ENCODE measurements around the gene LTN1. TPM values are rescaled to one million over a fixed set of nuclear protein-coding genes. Genes with fewer than 3 reads are reported as not detected.
"Not testable (repeated sequence)": the region's sequence is repeated elsewhere in the genome, so short reads cannot be mapped to it uniquely, and the experiment has no call there.

Gene LTN1
- total and polyA plus RNA-seq, 4 donors = 4.5 to 46.9 (median 12.0) TPM

DNA sequence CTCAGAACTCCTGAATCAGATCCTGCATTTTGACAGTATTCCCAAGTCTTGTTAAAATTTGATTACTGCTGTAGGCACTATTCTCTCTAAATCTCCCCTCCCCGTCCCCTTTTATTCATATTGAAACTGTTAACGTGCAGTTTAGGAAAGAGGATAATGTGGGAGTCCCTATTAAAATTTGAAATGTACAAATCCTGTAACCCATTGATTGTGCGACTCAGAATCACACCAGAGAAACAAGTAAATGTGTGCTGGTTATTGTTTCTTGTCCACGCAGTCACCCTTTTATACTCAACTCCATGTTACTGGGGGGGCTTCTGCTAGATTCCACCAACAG lies 584 bp upstream of the LTN1 start:
- Histone ChIP-seq H3K4me1 (ENCODE audit: control insufficient read depth in 5 of 5, insufficient read depth in 5 of 5, low read length in 5 of 5) (peaks cover 0 to 17% (median 4%) of the 10 kb centered on the region in 5 donors), H3K27ac (ENCODE audit: low read depth in 1 of 2, low read length in 1 of 2) (peak overlapping the region; percentile 79 to 92), H3K4me3 (no peak overlapping the region), H3K9me3 (ENCODE audit: control insufficient read depth in 4 of 4, insufficient read depth in 3 of 4, low read length in 3 of 4) (no peaks in the 10 kb centered on the region), H3K36me3 (ENCODE audit: control insufficient read depth in 4 of 4, insufficient read depth in 4 of 4, low read length in 4 of 4) (peaks cover 0 to 4% (median 0%) of the 10 kb centered on the region in 4 donors), H3K27me3 (ENCODE audit: control insufficient read depth in 3 of 3, insufficient read depth in 3 of 3, low read length in 2 of 3) (no peaks in the 10 kb centered on the region), H3K9ac (ENCODE audit: insufficient read depth in 1 of 2, low read length in 2 of 2) (peak overlapping the region; percentile 78 to 98)
- TF ChIP-seq CTCF (IDR thresholded peaks at IDR 0.05; ENCODE audit: control extremely low read depth, extremely low read depth) = no peak
- 49 to 53% methylated on average over 4 of the region's 4 CpGs for WGBS, 2 donors
- no peak for DNase-seq
- ATAC-seq (ENCODE audit: insufficient read depth, low FRiP score) = no peak

- peak overlapping the region; percentile 94 for H3K4me3 ChIP-seq
- DNase-seq (peak in 2 of 3 donors; percentile 6 to 13), ATAC-seq (ENCODE audit: insufficient read depth, low FRiP score) (no peak)
- H3K9me3 ChIP-seq (ENCODE audit: control insufficient read depth in 4 of 4, insufficient read depth in 3 of 4, low read length in 3 of 4) = no peaks in the 10 kb centered on the region
- no peaks in the 10 kb centered on the region for H3K27me3 ChIP-seq (ENCODE audit: control insufficient read depth in 3 of 3, insufficient read depth in 3 of 3, low read length in 2 of 3)
- H3K36me3 ChIP-seq (ENCODE audit: control insufficient read depth in 4 of 4, insufficient read depth in 4 of 4, low read length in 4 of 4) = peaks cover 0 to 4% (median 0%) of the 10 kb centered on the region in 4 donors
- 5% methylated on average over 14 of the region's 14 CpGs for WGBS, 2 donors
- peak overlapping the region; percentile 94 to 95 for H3K9ac ChIP-seq (ENCODE audit: insufficient read depth in 1 of 2, low read length in 2 of 2)
- no peak for TF ChIP-seq CTCF (IDR thresholded peaks at IDR 0.05; ENCODE audit: control extremely low read depth, extremely low read depth)
- H3K4me1 ChIP-seq (ENCODE audit: control insufficient read depth in 5 of 5, insufficient read depth in 5 of 5, low read length in 5 of 5) = peaks cover 0 to 17% (median 6%) of the 10 kb centered on the region in 5 donors
- peak overlapping the region; percentile 94 for H3K27ac ChIP-seq (ENCODE audit: low read depth in 1 of 2, low read length in 1 of 2)
These were observed 684 bp downstream of the LTN1 start for GRCh38 chr21:28991861-28992525.

DNA sequence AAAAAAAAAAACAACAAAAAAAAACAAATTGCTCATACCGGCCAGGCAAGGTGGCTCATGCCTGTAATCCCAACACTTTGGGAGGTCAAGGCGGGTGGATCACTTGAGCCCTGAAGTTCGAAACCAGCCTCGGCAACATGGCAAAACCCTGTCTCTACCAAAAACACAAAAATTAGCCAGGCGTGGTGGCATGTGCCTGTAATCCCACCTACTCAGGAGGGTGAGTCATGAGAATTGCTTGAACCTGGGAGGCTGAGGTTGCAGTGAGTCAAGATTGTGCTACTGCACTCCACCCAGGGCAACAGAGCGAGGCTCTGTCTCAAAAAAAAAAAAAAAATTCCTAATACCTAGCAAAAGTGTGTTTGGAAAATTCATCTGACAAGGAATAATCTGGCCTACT lies 4.5 kb downstream of the LTN1 start:
- Histone ChIP-seq H3K36me3 (ENCODE audit: control insufficient read depth in 4 of 4, insufficient read depth in 4 of 4, low read length in 4 of 4) (peaks cover 3 to 13% (median 7%) of the 10 kb centered on the region in 4 donors), H3K4me1 (ENCODE audit: control insufficient read depth in 5 of 5, insufficient read depth in 5 of 5, low read length in 5 of 5) (peaks cover 0 to 13% (median 5%) of the 10 kb centered on the region in 5 donors)
- ATAC-seq (ENCODE audit: insufficient read depth, low FRiP score); H3K9me3 ChIP-seq (ENCODE audit: control insufficient read depth in 4 of 4, insufficient read depth in 3 of 4, low read length in 3 of 4); DNase-seq; H3K9ac ChIP-seq (ENCODE audit: insufficient read depth in 1 of 2, low read length in 2 of 2); H3K4me3 ChIP-seq; H3K27me3 ChIP-seq (ENCODE audit: control insufficient read depth in 3 of 3, insufficient read depth in 3 of 3, low read length in 2 of 3); H3K27ac ChIP-seq (ENCODE audit: low read depth in 1 of 2, low read length in 1 of 2): not testable (repeated sequence)
- 94 to 96% methylated on average over 6 of the region's 6 CpGs for WGBS, 2 donors

DNA sequence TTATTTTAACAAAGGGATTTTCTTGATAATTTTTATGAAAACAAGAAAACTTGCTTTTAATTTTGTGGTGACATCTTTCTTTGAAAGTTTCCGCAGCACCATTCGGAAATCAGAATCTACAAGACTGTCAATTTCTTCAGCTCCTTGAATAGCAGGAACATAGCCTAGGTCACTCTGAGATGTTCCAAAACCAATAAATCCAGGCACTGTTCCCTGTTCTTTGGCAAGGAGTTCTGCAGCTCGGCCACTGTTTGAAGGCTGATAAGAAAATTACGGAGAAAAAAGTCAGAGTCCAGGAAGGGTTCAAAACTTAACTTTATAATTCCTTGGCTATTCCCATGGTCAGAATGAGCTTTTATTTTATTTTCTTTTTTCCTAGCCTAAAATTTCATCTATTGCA lies 6.0 kb downstream of the LTN1 start:
- no peak for TF ChIP-seq CTCF (IDR thresholded peaks at IDR 0.05; ENCODE audit: control extremely low read depth, extremely low read depth)
- H3K9ac ChIP-seq (ENCODE audit: insufficient read depth in 1 of 2, low read length in 2 of 2) = no peak overlapping the region
- peaks cover 3 to 19% (median 16%) of the 10 kb centered on the region in 4 donors for H3K36me3 ChIP-seq (ENCODE audit: control insufficient read depth in 4 of 4, insufficient read depth in 4 of 4, low read length in 4 of 4)
- no peak overlapping the region for H3K4me3 ChIP-seq
- ATAC-seq (ENCODE audit: insufficient read depth, low FRiP score) (no peak), DNase-seq (no peak)
- H3K27ac ChIP-seq (ENCODE audit: low read depth in 1 of 2, low read length in 1 of 2) = no peak overlapping the region
- H3K4me1 ChIP-seq (ENCODE audit: control insufficient read depth in 5 of 5, insufficient read depth in 5 of 5, low read length in 5 of 5) = peaks cover 0 to 6% (median 3%) of the 10 kb centered on the region in 5 donors
- WGBS, 2 donors = 94 to 97% methylated on average over 4 of the region's 4 CpGs
- H3K27me3 ChIP-seq (ENCODE audit: control insufficient read depth in 3 of 3, insufficient read depth in 3 of 3, low read length in 2 of 3) = no peaks in the 10 kb centered on the region
- H3K9me3 ChIP-seq (ENCODE audit: control insufficient read depth in 4 of 4, insufficient read depth in 3 of 4, low read length in 3 of 4) = no peaks in the 10 kb centered on the region

All from lung (tissue), 12 donors.